ENCODE data around the gene EYA2. TPM values are rescaled to one million over a fixed set of nuclear protein-coding genes. Genes with fewer than 3 reads are reported as not detected.

The EYA2 gene
- total and polyA plus RNA-seq, 4 donors = 1.6 to 4.4 (median 2.1) TPM

- Histone ChIP-seq H3K4me1 (ENCODE audit: control insufficient read depth in 5 of 5, insufficient read depth in 5 of 5, low read length in 5 of 5) (peaks cover 0 to 18% (median 5%) of the 10 kb centered on the region in 5 donors), H3K4me3 (no peak overlapping the region), H3K27ac (ENCODE audit: low read depth in 1 of 2, low read length in 1 of 2) (no peak overlapping the region), H3K27me3 (ENCODE audit: control insufficient read depth in 3 of 3, insufficient read depth in 3 of 3, low read length in 2 of 3) (no peaks in the 10 kb centered on the region), H3K9ac (ENCODE audit: insufficient read depth in 1 of 2, low read length in 2 of 2) (no peak overlapping the region), H3K36me3 (ENCODE audit: control insufficient read depth in 4 of 4, insufficient read depth in 4 of 4, low read length in 4 of 4) (no peaks in the 10 kb centered on the region), H3K9me3 (ENCODE audit: control insufficient read depth in 4 of 4, insufficient read depth in 3 of 4, low read length in 3 of 4) (peaks cover 0 to 5% (median under 1%) of the 10 kb centered on the region in 4 donors)
- DNase-seq (no peak), ATAC-seq (ENCODE audit: insufficient read depth, low FRiP score) (no peak)
- 98 to 99% methylated on average over 2 of the region's 2 CpGs for WGBS, 2 donors
- no peak for TF ChIP-seq CTCF (IDR thresholded peaks at IDR 0.05; ENCODE audit: control extremely low read depth, extremely low read depth)
Measured at GRCh38 chr20:47141350-47141921, 246.8 kb downstream of the EYA2 start.

GRCh38 chr20:47141941-47142773 is 247.5 kb downstream of the EYA2 start:
- H3K36me3 ChIP-seq (ENCODE audit: control insufficient read depth in 4 of 4, insufficient read depth in 4 of 4, low read length in 4 of 4) = no peaks in the 10 kb centered on the region
- H3K9ac ChIP-seq (ENCODE audit: insufficient read depth in 1 of 2, low read length in 2 of 2) = no peak overlapping the region
- no peaks in the 10 kb centered on the region for H3K27me3 ChIP-seq (ENCODE audit: control insufficient read depth in 3 of 3, insufficient read depth in 3 of 3, low read length in 2 of 3)
- peaks cover 0 to 14% (median 5%) of the 10 kb centered on the region in 5 donors for H3K4me1 ChIP-seq (ENCODE audit: control insufficient read depth in 5 of 5, insufficient read depth in 5 of 5, low read length in 5 of 5)
- H3K9me3 ChIP-seq (ENCODE audit: control insufficient read depth in 4 of 4, insufficient read depth in 3 of 4, low read length in 3 of 4) = peaks cover 0 to 5% (median under 1%) of the 10 kb centered on the region in 4 donors
- no peak overlapping the region for H3K4me3 ChIP-seq
- no peak for TF ChIP-seq CTCF (IDR thresholded peaks at IDR 0.05; ENCODE audit: control extremely low read depth, extremely low read depth)
- DNase-seq (peak in 1 of 3 donors; percentile 49), ATAC-seq (ENCODE audit: insufficient read depth, low FRiP score) (no peak)
- H3K27ac ChIP-seq (ENCODE audit: low read depth in 1 of 2, low read length in 1 of 2) = no peak overlapping the region
- 81 to 88% methylated on average over 5 of the region's 5 CpGs for WGBS, 2 donors

GRCh38 chr20:47142774-47143170 is 248.1 kb downstream of the EYA2 start:
- no peaks in the 10 kb centered on the region for H3K36me3 ChIP-seq (ENCODE audit: control insufficient read depth in 4 of 4, insufficient read depth in 4 of 4, low read length in 4 of 4)
- H3K27ac ChIP-seq (ENCODE audit: low read depth in 1 of 2, low read length in 1 of 2) = no peak overlapping the region
- WGBS, 2 donors = 86 to 90% methylated on average over 14 of the region's 14 CpGs
- ATAC-seq (ENCODE audit: insufficient read depth, low FRiP score) (no peak), DNase-seq (peak in 1 of 3 donors; percentile 69)
- no peak overlapping the region for H3K9ac ChIP-seq (ENCODE audit: insufficient read depth in 1 of 2, low read length in 2 of 2)
- H3K27me3 ChIP-seq (ENCODE audit: control insufficient read depth in 3 of 3, insufficient read depth in 3 of 3, low read length in 2 of 3) = no peaks in the 10 kb centered on the region
- H3K4me3 ChIP-seq = no peak overlapping the region
- H3K9me3 ChIP-seq (ENCODE audit: control insufficient read depth in 4 of 4, insufficient read depth in 3 of 4, low read length in 3 of 4) = peaks cover 0 to 5% (median under 1%) of the 10 kb centered on the region in 4 donors
- peaks cover 0 to 14% (median 5%) of the 10 kb centered on the region in 5 donors for H3K4me1 ChIP-seq (ENCODE audit: control insufficient read depth in 5 of 5, insufficient read depth in 5 of 5, low read length in 5 of 5)
- no peak for TF ChIP-seq CTCF (IDR thresholded peaks at IDR 0.05; ENCODE audit: control extremely low read depth, extremely low read depth)
